Measurements from ENCODE around the gene ITGAE. TPM values are rescaled to one million over a fixed set of nuclear protein-coding genes. Genes with fewer than 3 reads are reported as not detected.

The ITGAE gene
- total and polyA plus RNA-seq, 7 donors = 13.8 to 47.8 (median 23.6) TPM

DNA sequence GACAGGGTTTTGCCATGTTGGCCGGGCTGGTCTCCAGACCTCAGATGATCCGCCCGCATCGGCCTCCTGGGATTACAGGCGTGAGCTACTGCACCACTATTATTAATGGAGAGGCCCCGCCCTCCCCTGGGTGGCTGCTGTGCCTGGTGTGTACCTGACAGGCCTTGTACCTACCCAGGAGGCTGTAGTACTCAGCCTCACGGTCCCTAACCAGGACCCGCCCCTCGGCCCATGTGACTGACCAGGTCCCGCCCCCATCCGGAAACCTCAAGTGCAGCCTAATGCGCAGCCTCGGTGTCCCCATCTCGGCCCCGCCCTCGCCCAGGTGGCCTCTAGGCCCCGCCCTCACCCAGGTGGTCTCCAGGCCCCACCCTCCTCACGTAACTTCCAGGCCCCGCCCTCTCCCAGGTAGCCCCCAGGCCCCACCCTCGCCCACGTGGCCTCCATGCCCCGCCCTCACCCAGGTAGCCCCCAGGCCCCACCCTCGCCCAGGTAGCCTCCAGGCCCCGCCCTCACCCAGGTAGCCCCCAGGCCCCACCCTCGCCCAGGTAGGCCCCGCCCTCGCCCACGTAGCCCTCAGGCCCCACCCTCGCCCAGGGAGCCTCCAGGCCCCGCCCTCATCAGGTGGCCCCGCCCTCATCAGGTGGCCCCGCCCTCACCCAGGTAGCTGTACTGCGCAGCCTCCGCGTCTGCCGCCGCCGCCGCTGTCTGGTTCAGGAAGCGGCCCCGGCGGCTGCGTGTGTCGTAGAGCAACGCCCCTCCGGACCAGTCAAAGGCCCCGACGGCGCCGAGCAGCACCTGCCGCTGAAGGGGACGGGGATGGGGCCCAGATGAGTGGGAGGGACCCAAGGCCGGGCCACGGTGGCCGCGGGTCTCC, 46.3 kb downstream of the ITGAE start:
- TF ChIP-seq, protein P1, sequence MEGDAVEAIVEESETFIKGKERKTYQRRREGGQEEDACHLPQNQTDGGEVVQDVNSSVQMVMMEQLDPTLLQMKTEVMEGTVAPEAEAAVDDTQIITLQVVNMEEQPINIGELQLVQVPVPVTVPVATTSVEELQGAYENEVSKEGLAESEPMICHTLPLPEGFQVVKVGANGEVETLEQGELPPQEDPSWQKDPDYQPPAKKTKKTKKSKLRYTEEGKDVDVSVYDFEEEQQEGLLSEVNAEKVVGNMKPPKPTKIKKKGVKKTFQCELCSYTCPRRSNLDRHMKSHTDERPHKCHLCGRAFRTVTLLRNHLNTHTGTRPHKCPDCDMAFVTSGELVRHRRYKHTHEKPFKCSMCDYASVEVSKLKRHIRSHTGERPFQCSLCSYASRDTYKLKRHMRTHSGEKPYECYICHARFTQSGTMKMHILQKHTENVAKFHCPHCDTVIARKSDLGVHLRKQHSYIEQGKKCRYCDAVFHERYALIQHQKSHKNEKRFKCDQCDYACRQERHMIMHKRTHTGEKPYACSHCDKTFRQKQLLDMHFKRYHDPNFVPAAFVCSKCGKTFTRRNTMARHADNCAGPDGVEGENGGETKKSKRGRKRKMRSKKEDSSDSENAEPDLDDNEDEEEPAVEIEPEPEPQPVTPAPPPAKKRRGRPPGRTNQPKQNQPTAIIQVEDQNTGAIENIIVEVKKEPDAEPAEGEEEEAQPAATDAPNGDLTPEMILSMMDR (IDR thresholded peaks at IDR 0.05) = no peak
- H3K9me3 ChIP-seq = no peaks in the 10 kb centered on the region
- WGBS, 3 donors = 6 to 8% (median 7%) methylated on average over 35 to 56 of the region's 56 CpGs
- peak; percentile 20 to 47 (median 26) for ATAC-seq
- intact Hi-C loops (cut with DNase I) = no loop called here
- DNase-seq = no peak
- H3K27me3 ChIP-seq (ENCODE audit: insufficient read depth in 3 of 3, low read length in 2 of 3) = peaks cover 0 to 20% (median 13%) of the 10 kb centered on the region in 3 donors
- H3K4me3 ChIP-seq = no peak overlapping the region
- no peaks in the 10 kb centered on the region for H3K36me3 ChIP-seq (ENCODE audit: insufficient read depth in 1 of 2, low read depth in 1 of 2)
- H3K4me1 ChIP-seq = no peaks in the 10 kb centered on the region
- H3K27ac ChIP-seq = no peak overlapping the region

DNA sequence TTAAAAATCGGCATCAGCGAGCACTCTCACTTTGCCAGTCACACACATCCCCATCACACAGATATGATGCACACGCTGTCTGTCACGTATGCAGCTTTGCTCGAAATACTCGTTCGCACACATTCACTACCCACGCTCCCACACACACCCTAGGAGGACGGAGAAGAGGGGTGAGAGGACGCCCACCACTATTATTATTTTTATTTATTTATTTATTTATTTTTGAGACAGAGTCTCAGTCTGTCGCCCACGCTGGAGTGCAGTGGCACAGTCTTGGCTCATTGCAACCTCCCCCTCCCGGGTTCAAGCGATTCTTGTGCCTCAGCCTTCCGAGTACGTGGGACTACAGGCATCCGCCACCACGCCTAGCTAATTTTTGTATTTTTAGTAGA, 46.9 kb downstream of the ITGAE start:
- Histone ChIP-seq H3K27ac (no peak overlapping the region), H3K27me3 (ENCODE audit: insufficient read depth in 3 of 3, low read length in 2 of 3) (peaks cover 0 to 20% (median 13%) of the 10 kb centered on the region in 3 donors), H3K9me3 (no peaks in the 10 kb centered on the region), H3K36me3 (ENCODE audit: insufficient read depth in 1 of 2, low read depth in 1 of 2) (no peaks in the 10 kb centered on the region), H3K4me3 (no peak overlapping the region), H3K4me1 (no peaks in the 10 kb centered on the region)
- ATAC-seq (no peak), DNase-seq (no peak)
- TF ChIP-seq, protein P1 (IDR thresholded peaks at IDR 0.05) = no peak
- intact Hi-C loops (cut with DNase I) = no loop called here
- 77 to 79% (median 78%) methylated on average over 18 of the region's 18 CpGs for WGBS, 3 donors

DNA sequence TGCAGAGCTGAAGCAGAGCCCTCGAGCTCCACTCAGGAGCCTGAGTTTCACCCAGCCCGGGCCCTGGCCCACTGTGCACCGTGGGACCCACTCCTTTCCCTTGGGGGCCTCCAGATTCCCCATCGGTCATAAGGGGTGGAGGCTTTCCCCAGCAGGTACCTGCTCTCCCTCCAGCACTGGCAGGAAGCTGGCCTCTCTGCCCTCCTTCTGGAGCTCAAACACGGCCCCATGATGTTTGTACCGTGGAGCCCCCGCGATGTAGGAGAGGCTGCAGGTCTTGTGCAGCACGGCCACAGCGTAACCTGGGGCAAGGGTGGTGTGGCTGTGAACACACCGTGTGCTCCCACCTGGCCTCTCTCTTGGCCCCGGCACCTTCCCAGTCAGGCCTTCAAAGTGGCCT, 47.4 kb downstream of the ITGAE start:
- WGBS, 3 donors = 67 to 74% (median 70%) methylated on average over 12 of the region's 12 CpGs

GRCh38 chr17:3751836-3752235, 49.2 kb downstream of the ITGAE start:
- WGBS, 3 donors = 91 to 94% (median 94%) methylated on average over 12 to 15 of the region's 15 CpGs

More for the DNA sequence above, 47.4 kb downstream of the ITGAE start:
- no peaks in the 10 kb centered on the region for H3K9me3 ChIP-seq
- TF ChIP-seq, protein P1 (IDR thresholded peaks at IDR 0.05) = no peak
- H3K4me1 ChIP-seq = no peaks in the 10 kb centered on the region
- no peak for ATAC-seq
- intact Hi-C loops (cut with DNase I) = no loop called here
- peaks cover 0 to 20% (median 13%) of the 10 kb centered on the region in 3 donors for H3K27me3 ChIP-seq (ENCODE audit: insufficient read depth in 3 of 3, low read length in 2 of 3)
- no peak for DNase-seq
- H3K4me3 ChIP-seq = no peak overlapping the region
- no peaks in the 10 kb centered on the region for H3K36me3 ChIP-seq (ENCODE audit: insufficient read depth in 1 of 2, low read depth in 1 of 2)
- no peak overlapping the region for H3K27ac ChIP-seq

More at GRCh38 chr17:3751836-3752235, 49.2 kb downstream of the ITGAE start:
- Histone ChIP-seq H3K9me3 (no peaks in the 10 kb centered on the region), H3K4me1 (no peaks in the 10 kb centered on the region), H3K36me3 (ENCODE audit: insufficient read depth in 1 of 2, low read depth in 1 of 2) (no peaks in the 10 kb centered on the region), H3K27ac (no peak overlapping the region), H3K27me3 (ENCODE audit: insufficient read depth in 3 of 3, low read length in 2 of 3) (peaks cover 0 to 20% (median 11%) of the 10 kb centered on the region in 3 donors), H3K4me3 (no peak overlapping the region)
- TF ChIP-seq, protein P1 (IDR thresholded peaks at IDR 0.05) = no peak
- intact Hi-C loops (cut with DNase I) = no loop called here
- DNase-seq (no peak), ATAC-seq (no peak)
